Liver (tissue), 3 donors: ENCODE results near the gene PCDHB3.
"Not testable (repeated sequence)": the region's sequence is repeated elsewhere in the genome, so short reads cannot be mapped to it uniquely, and the experiment has no call there.

Experiments
- ATF3 ChIP-seq: IDR thresholded peaks from 2 replicates; pipeline ENCODE4 v1.6.1; 2016; ENCODE audit warnings: antibody characterized with exemption
- CTCF ChIP-seq: fragments of 150-350 bp; IDR thresholded peaks from 2 replicates; pipeline ENCODE4 v1.5.1; 2017; ENCODE audit warnings: improper control_type of control experiment, low read depth, low read length; ENCODE audit not compliant: missing input control
- EGR1 ChIP-seq, 2 donors: IDR thresholded peaks; 2 replicates each; pipeline ENCODE4 v1.6.1; 2016 to 2018; ENCODE audit warnings: antibody characterized with exemption in 2 of 2, low read depth in 2 of 2
- GABPA ChIP-seq, 2 donors: IDR thresholded peaks in 1 of 2; conservative IDR thresholded peaks in 1 of 2; 2 replicates each; pipeline ENCODE4 v1.6.1; 2016; ENCODE audit warnings: antibody characterized with exemption in 2 of 2, mild to moderate bottlenecking in 1 of 2, moderate library complexity in 1 of 2
- JUND ChIP-seq, 2 donors: IDR thresholded peaks; 2 replicates each; pipeline ENCODE4 v1.6.1; 2016; ENCODE audit warnings: antibody characterized with exemption in 2 of 2
- MAX ChIP-seq: IDR thresholded peaks from 2 replicates; pipeline ENCODE4 v1.6.1; 2016; ENCODE audit warnings: antibody characterized with exemption
- RAD21 ChIP-seq, 2 donors: IDR thresholded peaks; 2 replicates each; pipeline ENCODE4 v1.6.1; 2016; ENCODE audit warnings: antibody characterized with exemption in 2 of 2, mild to moderate bottlenecking in 2 of 2
- REST ChIP-seq: IDR thresholded peaks from 2 replicates; pipeline ENCODE4 v1.6.1; 2016; ENCODE audit warnings: antibody characterized with exemption, mild to moderate bottlenecking
- SP1 ChIP-seq: IDR thresholded peaks from 2 replicates; pipeline ENCODE4 v1.6.1; 2018; ENCODE audit warnings: antibody characterized with exemption, mild to moderate bottlenecking
- TAF1 ChIP-seq: conservative IDR thresholded peaks from 2 replicates; pipeline ENCODE4 v1.6.1; 2016; ENCODE audit warnings: antibody characterized with exemption, mild to moderate bottlenecking
- YY1 ChIP-seq: IDR thresholded peaks from 2 replicates; pipeline ENCODE4 v1.6.1; 2016; ENCODE audit warnings: antibody characterized with exemption, mild to moderate bottlenecking
- donor health status: healthy.
- donor health status: healthy.

- TF ChIP-seq REST; CTCF; JUND (IDR thresholded peaks at IDR 0.05); EGR1 (IDR thresholded peaks at IDR 0.05; ENCODE audit: low read depth in 2 of 2); GABPA (IDR thresholded peaks at IDR 0.05 in 1 of 2, conservative IDR thresholded peaks at IDR 0.05 in 1 of 2); MAX; YY1; ATF3; TAF1; RAD21 (IDR thresholded peaks at IDR 0.05); SP1: not testable (repeated sequence)
These were observed 51.4 kb downstream of the PCDHB3 start for GRCh38 chr5:141151632-141152031.
